Hematopoietic multipotent progenitor cell treated with erythropoietin and hydrocortisone succinate and interleukin-3 and kit ligand, for 6 days (in vitro differentiated cells): Measurements from ENCODE around the gene MOB1A.
"Not testable (repeated sequence)": the region's sequence is repeated elsewhere in the genome, so short reads cannot be mapped to it uniquely, and the experiment has no call there.

ENCODE experiments used
- DNase-seq: peaks from one replicate; pipeline ENCODE4 v3.0.0-alpha.2; 2015

The MOB1A gene

GRCh38 chr2:74178211-74179062 is at the start of gene MOB1A:
MOB1A (minus strand) TSS chr2:74178879; CDS start chr2:74178674, 205 bp downstream.
- DNase-seq: peak; percentile 100

DNA sequence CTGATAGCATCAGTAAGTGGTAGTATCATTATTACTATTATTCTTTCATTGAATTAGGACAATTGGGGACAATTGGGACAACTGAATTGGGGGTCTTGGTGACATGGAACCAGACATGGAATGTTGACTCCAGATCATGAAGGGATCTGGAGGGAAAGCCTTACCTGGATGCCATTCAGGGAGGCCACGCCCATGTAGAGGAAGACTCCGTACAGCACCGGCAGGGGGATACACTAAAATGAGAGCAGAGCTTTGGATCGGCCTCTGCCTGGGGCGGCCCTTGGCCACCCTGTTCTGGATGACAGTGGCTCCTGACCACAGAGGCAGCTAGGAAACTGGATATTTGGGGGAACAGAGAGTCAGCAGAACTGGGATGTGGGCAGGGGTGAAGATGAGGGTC is 49.0 kb upstream of the MOB1A start:
- no peak for DNase-seq

GRCh38 chr2:74226648-74227213 is 48.1 kb upstream of the MOB1A start:
- DNase-seq: no peak

GRCh38 chr2:74225698-74226459 is 47.2 kb upstream of the MOB1A start:
- DNase-seq: no peak

- no peak for DNase-seq
Measured at GRCh38 chr2:74223941-74224770, 45.5 kb upstream of the MOB1A start.

DNA sequence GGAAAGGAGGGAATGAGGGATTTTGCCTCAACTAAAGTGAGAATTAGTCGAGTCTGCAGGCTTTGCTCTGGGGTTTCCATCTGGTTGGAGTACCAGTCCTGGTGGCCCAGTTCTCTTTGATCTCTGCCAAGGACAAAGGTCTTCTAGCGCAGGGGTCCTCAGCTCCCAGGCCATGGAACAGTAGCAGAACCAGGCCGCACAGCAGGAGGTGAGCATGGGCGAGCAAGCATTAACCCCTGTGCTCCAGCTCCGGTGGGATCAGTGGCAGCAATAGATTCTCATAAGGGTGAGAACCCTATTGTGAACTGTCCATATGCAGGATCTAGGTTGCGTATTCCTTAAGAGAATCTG is 43.6 kb upstream of the MOB1A start:
- no peak for DNase-seq

GRCh38 chr2:74221604-74222299 is 43.1 kb upstream of the MOB1A start:
- DNase-seq: no peak

- no peak for DNase-seq
Measured at GRCh38 chr2:74221091-74221490, 42.4 kb upstream of the MOB1A start.

GRCh38 chr2:74219846-74220486 is 41.3 kb upstream of the MOB1A start:
- DNase-seq: no peak

DNA sequence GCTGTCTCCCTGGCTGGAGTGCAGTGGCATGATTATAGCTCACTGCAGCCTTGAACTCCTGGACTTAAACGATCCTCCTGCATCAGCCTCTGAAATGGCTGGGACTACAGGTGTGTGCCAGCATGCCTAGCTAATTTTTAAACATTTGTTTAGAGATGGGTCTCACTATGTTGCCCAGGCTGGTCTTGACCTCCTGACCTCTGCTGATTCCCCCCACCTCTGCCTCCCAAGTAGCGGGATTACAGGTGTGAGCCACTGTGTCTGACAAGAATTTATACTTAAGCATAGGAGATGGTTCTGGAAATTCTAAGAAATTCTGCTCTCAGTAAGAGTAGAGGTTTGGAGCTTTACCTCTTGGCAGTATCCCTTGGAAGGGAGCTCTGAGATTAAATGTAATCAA is 38.0 kb upstream of the MOB1A start:
- DNase-seq: no peak

GRCh38 chr2:74215771-74216170 is 37.1 kb upstream of the MOB1A start:
- not testable (repeated sequence) for DNase-seq

GRCh38 chr2:74212702-74213410 is 34.2 kb upstream of the MOB1A start:
- no peak for DNase-seq

DNA sequence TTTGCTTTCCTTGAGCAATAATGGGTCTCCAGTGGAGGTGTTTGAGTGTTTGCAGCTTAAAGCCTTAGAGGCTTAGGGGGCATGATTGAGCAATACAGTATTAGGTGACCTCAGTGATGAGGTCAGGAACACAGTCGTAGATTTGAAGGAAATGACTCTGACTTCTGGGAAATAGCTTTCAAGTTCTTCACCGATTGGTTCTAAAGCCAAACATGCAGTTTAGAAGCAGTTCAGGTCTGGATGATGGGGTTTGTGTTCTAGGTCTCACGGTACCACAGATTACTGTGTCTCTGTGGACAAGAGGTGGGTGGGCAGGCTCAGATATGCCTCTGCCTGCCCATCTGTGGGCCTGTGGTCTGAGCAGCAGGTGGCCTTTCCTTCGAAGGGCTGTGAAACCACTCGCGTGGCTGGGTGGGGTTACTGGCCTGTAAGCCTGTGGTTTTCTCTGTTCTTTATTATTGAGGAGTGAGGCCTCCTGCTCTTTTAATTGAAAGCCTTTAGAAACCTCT is 27.6 kb upstream of the MOB1A start:
- peak; percentile 81 for DNase-seq

GRCh38 chr2:74205596-74205995 is 26.9 kb upstream of the MOB1A start:
- DNase-seq: peak; percentile 62

GRCh38 chr2:74205113-74205512 is 26.4 kb upstream of the MOB1A start:
- no peak for DNase-seq

DNA sequence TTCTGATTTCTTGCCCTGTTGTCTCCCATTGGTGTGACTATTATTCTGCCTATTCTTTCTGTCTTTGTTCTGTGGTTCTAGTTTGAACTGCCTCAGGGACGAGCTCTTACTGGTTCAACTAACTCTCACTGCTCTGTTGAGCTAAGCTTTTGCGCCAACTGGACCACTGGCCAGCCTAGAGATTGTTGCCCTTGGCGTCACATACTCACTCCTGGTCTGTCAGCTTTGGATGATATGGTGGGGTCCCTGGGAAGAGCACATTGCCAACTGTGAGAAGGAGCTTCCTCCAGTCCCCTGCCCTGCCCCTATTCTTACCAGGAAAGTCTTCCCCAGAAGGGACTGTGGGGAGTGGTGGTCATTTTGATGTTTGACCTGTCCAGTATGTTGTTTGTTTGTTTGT is 25.8 kb upstream of the MOB1A start:
- DNase-seq: no peak

DNA sequence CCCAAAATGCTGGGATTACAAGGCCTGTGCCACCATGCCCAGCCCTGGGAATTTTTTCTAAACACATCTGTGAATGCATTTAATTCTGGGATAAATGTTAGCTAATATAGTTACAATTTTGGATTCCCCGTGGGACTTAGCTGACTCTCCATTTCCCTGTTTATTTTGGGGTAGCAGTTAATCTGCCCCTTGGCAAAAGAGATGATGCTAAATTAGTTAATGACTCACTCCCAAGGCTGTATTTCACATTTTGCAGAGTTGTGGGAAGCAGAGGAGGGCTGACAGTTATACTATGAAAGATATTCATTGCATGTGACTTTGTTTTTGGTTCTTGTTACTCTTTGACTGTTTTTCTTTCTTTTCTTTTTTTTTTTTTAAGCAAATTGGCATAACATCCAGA is 22.9 kb upstream of the MOB1A start:
- no peak for DNase-seq

- no peak for DNase-seq
Measured at GRCh38 chr2:74201196-74201595, 22.5 kb upstream of the MOB1A start.

- DNase-seq: no peak
Measured at GRCh38 chr2:74199871-74200305, 21.2 kb upstream of the MOB1A start.

DNA sequence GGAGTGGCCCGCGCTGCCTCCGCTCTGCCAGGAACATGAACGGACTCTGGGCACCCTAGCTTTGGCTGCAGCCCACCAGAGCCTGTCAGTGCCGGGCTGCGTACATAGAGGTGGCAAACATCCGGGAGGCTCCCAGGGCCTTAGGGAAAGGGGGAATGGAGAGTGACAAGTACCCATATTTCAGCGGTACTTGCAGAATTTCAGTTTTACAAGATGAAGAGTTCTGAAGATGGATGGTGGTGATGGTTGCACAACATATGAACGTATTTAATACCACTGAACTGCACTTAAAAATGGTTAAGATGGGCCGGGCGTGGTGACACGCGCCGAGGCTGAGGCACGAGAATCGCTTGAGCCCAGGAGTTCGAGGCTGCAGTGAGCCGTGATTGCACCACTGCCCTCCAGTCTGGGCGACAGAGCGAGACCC is 20.6 kb upstream of the MOB1A start:
- DNase-seq: no peak
